Measurements from ENCODE around the gene RIC8B.
"Not testable (repeated sequence)": the region's sequence is repeated elsewhere in the genome, so short reads cannot be mapped to it uniquely, and the experiment has no call there.

RIC8B gene

DNA sequence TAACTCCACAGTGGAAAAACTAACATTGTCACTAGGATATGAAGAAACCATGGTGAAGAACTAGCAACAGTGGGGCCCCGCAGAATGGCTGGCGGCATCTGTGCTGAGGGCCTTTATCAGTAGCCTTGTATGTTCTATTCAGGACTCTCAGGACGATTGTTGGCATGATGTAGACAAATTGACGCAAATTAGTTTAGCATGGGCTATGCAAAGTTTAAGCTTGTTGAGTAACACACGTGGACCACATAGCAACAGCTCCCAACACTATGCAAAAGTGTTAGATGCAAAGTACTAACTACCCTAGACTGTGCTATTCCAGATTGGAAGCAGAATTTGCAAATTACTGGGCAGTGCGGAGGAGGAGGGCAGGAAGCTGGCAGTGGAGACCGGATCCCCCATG lies 143.0 kb downstream of the RIC8B start:
- no peak for DNase-seq (ENCODE audit: extremely low read depth, low read depth)
- TF ChIP-seq, protein P1, sequence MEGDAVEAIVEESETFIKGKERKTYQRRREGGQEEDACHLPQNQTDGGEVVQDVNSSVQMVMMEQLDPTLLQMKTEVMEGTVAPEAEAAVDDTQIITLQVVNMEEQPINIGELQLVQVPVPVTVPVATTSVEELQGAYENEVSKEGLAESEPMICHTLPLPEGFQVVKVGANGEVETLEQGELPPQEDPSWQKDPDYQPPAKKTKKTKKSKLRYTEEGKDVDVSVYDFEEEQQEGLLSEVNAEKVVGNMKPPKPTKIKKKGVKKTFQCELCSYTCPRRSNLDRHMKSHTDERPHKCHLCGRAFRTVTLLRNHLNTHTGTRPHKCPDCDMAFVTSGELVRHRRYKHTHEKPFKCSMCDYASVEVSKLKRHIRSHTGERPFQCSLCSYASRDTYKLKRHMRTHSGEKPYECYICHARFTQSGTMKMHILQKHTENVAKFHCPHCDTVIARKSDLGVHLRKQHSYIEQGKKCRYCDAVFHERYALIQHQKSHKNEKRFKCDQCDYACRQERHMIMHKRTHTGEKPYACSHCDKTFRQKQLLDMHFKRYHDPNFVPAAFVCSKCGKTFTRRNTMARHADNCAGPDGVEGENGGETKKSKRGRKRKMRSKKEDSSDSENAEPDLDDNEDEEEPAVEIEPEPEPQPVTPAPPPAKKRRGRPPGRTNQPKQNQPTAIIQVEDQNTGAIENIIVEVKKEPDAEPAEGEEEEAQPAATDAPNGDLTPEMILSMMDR (IDR thresholded peaks at IDR 0.05; ENCODE audit: low read depth, low read length, missing control alignments), result no peak
- H3K4me3 ChIP-seq (replicated peaks; ENCODE audit: low read depth, low read length), result no peak overlapping the region

DNA sequence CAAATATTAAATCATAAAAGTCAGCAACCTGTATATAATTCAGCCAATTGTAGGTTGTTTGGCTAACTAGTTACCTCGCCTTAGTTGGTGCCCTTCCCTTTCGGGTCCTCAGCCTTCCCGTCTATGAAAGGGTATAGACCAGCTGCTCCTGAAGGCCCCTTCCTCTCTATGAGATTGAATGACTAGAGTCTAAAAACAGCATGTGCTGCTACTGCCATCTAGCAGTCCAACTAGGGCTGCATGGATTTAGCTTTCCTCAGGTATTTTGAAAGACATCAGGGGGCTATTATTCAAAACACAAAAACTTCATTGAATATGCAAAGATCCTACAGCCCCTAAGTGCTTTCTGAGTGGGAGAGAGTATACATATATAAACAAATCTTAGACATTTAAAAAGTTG lies 144.3 kb downstream of the RIC8B start:
- H3K4me3 ChIP-seq (replicated peaks; ENCODE audit: low read depth, low read length), result no peak overlapping the region
- TF ChIP-seq, protein P1 (IDR thresholded peaks at IDR 0.05; ENCODE audit: low read depth, low read length, missing control alignments), result peak; percentile 42
- DNase-seq (ENCODE audit: extremely low read depth, low read depth), result no peak

DNA sequence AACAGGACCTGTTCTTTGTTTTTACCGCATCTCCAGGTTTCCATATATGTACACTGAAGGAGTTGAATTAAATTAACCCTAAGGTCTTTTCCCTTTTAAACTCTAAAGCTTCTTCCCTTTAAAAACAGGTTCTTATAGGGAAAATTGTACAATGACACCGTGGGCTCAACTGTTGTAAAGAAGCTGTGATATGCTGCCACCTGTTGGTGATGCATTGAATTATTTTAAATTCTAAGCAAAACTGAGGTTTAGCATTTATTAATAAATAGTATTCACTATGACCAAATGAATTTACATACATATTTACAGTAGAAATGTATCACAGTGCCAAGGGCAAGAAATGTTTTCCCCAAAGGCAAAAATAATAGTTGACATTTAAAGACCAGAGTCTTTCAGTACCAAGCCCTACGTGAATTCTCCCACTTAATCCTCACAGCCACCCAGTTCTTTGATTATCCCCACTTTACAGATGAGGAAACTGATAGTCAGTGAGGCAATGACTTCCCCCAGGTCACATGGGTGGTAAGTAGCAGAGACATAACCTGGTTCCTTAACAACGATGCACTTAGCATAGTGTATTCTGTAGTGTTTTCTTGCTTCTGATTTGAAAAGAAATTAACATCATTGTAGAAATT lies 145.5 kb downstream of the RIC8B start:
- H3K4me3 ChIP-seq (replicated peaks; ENCODE audit: low read depth, low read length), result no peak overlapping the region
- DNase-seq (ENCODE audit: extremely low read depth, low read depth), result peak; percentile 33

GRCh38 chr12:106921976-106922375 lies 147.5 kb downstream of the RIC8B start:
- not testable (repeated sequence) for H3K4me3 ChIP-seq (replicated peaks; ENCODE audit: low read depth, low read length); DNase-seq (ENCODE audit: extremely low read depth, low read depth)

More for the DNA sequence above, 145.5 kb downstream of the RIC8B start:
- TF ChIP-seq, protein P1 (IDR thresholded peaks at IDR 0.05; ENCODE audit: low read depth, low read length, missing control alignments), result peak; percentile 56

DNA sequence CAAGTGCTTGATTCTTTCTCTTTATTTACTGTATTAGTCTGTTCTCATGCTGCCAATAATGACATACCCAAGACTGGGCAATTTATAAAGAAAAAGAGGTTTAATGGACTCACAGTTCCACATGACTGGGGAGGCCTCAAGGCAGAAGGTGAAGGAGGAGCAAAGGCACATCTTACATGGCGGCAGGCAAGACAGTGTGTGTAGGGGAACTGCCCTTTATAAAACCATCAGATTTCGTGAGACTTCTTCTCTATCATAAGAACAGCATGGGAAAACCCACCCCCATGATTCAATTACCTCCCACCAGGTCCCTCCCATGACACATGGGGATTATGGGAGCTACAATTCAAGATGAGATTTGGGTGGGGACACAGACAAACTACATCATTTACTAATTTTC lies 149.1 kb downstream of the RIC8B start:
- not testable (repeated sequence) for H3K4me3 ChIP-seq (replicated peaks; ENCODE audit: low read depth, low read length); DNase-seq (ENCODE audit: extremely low read depth, low read depth)

- H3K4me3 ChIP-seq (replicated peaks; ENCODE audit: low read depth, low read length), result no peak overlapping the region
- no peak for DNase-seq (ENCODE audit: extremely low read depth, low read depth)
- TF ChIP-seq, protein P1 (IDR thresholded peaks at IDR 0.05; ENCODE audit: low read depth, low read length, missing control alignments), result no peak
These were observed 149.9 kb downstream of the RIC8B start for GRCh38 chr12:106924268-106924861.

GRCh38 chr12:106926657-106927056 lies 152.2 kb downstream of the RIC8B start:
- TF ChIP-seq, protein P1 (IDR thresholded peaks at IDR 0.05; ENCODE audit: low read depth, low read length, missing control alignments), result no peak
- no peak overlapping the region for H3K4me3 ChIP-seq (replicated peaks; ENCODE audit: low read depth, low read length)
- no peak for DNase-seq (ENCODE audit: extremely low read depth, low read depth)

DNA sequence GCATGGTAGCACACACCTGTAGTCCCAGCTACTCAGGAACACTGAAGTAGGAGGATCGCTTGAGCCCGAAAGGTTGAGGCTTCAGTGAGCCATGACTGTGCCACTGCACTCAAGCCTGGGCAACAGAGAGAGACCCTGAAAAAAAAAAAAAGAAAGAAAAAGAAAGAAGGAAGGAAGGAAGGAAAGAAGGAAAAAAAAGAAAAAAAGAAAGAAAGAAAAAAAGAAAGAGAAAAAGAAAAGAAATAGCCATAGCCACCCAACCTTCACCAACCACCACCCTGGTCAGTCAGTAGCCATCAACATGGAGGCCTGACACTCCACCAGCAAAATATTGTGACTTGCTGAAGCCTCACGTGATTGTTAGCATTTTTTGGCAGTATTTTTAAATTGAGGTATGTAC lies 159.8 kb downstream of the RIC8B start:
- H3K4me3 ChIP-seq (replicated peaks; ENCODE audit: low read depth, low read length), result no peak overlapping the region
- DNase-seq (ENCODE audit: extremely low read depth, low read depth), result no peak
- TF ChIP-seq, protein P1 (IDR thresholded peaks at IDR 0.05; ENCODE audit: low read depth, low read length, missing control alignments), result no peak

All from HFF-Myc (cell line).